ENCODE results near the gene NDUFAF2.

- TF ChIP-seq, protein P1, sequence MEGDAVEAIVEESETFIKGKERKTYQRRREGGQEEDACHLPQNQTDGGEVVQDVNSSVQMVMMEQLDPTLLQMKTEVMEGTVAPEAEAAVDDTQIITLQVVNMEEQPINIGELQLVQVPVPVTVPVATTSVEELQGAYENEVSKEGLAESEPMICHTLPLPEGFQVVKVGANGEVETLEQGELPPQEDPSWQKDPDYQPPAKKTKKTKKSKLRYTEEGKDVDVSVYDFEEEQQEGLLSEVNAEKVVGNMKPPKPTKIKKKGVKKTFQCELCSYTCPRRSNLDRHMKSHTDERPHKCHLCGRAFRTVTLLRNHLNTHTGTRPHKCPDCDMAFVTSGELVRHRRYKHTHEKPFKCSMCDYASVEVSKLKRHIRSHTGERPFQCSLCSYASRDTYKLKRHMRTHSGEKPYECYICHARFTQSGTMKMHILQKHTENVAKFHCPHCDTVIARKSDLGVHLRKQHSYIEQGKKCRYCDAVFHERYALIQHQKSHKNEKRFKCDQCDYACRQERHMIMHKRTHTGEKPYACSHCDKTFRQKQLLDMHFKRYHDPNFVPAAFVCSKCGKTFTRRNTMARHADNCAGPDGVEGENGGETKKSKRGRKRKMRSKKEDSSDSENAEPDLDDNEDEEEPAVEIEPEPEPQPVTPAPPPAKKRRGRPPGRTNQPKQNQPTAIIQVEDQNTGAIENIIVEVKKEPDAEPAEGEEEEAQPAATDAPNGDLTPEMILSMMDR (IDR thresholded peaks at IDR 0.05): no peak
- TF ChIP-seq POLR2AphosphoS5 (IDR thresholded peaks at IDR 0.05; ENCODE audit: insufficient read depth in 1 of 2, low read depth in 1 of 2): no peak
- no peak for TF ChIP-seq POLR2A (IDR thresholded peaks at IDR 0.05)
Measured at GRCh38 chr5:61059499-61059898, 114.5 kb downstream of the NDUFAF2 start.
